CD14-positive monocyte (primary cell): ENCODE measurements around the gene JAML. TPM values are rescaled to one million over a fixed set of nuclear protein-coding genes. Genes with fewer than 3 reads are reported as not detected.

ENCODE experiments used
- DNase-seq, 3 donors: peaks; one replicate each; pipeline ENCODE4 v3.0.0-alpha.2; 2011 to 2022
- H2AFZ ChIP-seq: 2 replicates; pipeline ENCODE4 v1.6.0; 2012; ENCODE audit warnings: mild to moderate bottlenecking, low read depth, low read length, inconsistent platforms; ENCODE audit not compliant: insufficient read depth, poor library complexity, severe bottlenecking
- H3K27ac ChIP-seq, 2 donors: 1 replicate in 1 of 2; 2 replicates in 1 of 2; pipeline ENCODE4 v1.5.1; 2012 to 2013; ENCODE audit warnings: low read length in 2 of 2, control low read depth in 1 of 2, inconsistent platforms in 1 of 2, low read depth in 1 of 2, mild to moderate bottlenecking in 1 of 2
- H3K27me3 ChIP-seq, 2 donors: one replicate each; pipeline versions ENCODE4 v1.6.0 to v1.6.1; 2011 to 2013; ENCODE audit warnings: low read length in 2 of 2; ENCODE audit not compliant: control insufficient read depth in 2 of 2, insufficient read depth in 2 of 2
- H3K36me3 ChIP-seq, 2 donors: replicated peaks in 1 of 2; 1 replicate in 1 of 2; 2 replicates in 1 of 2; pipeline versions ENCODE4 v1.5.1 to v1.6.1; 2012 to 2013; ENCODE audit warnings: low read length in 2 of 2, control low read depth in 1 of 2, inconsistent platforms in 1 of 2, mild to moderate bottlenecking in 1 of 2; ENCODE audit not compliant: insufficient read depth in 2 of 2, control insufficient read depth in 1 of 2
- H3K4me1 ChIP-seq, 2 donors: 1 replicate in 1 of 2; 2 replicates in 1 of 2; pipeline versions ENCODE4 v1.5.1 to v1.6.1; 2012 to 2013; ENCODE audit warnings: low read length in 2 of 2, control low read depth in 1 of 2, inconsistent platforms in 1 of 2, mild to moderate bottlenecking in 1 of 2, moderate library complexity in 1 of 2; ENCODE audit not compliant: insufficient read depth in 2 of 2, control insufficient read depth in 1 of 2
- H3K4me2 ChIP-seq: replicated peaks from 2 replicates; pipeline ENCODE3; 2012; ENCODE audit warnings: low read length, moderate library complexity, mild to moderate bottlenecking; ENCODE audit not compliant: poor library complexity, severe bottlenecking; ENCODE audit errors: extremely low read depth
- H3K4me3 ChIP-seq, 3 experiments: fragments of 200-600 bp in 1 of 3; sonication (generic) in 1 of 3; replicated peaks in 1 of 3; 1 replicate in 2 of 3; 2 replicates in 1 of 3; pipeline ENCODE4 v1.5.1; 2011 to 2013; ENCODE audit warnings: low read length in 3 of 3, mild to moderate bottlenecking in 3 of 3, control low read depth in 2 of 3, low read depth in 2 of 3, inconsistent platforms in 1 of 3, moderate library complexity in 1 of 3
- H3K79me2 ChIP-seq: 2 replicates; pipeline ENCODE4 v1.6.0; 2012; ENCODE audit warnings: mild to moderate bottlenecking, control low read depth, inconsistent platforms, low read length, moderate library complexity; ENCODE audit not compliant: insufficient read depth
- H3K9ac ChIP-seq: 2 replicates; pipeline ENCODE4 v1.6.0; 2017; ENCODE audit warnings: low read length, mild to moderate bottlenecking; ENCODE audit not compliant: insufficient read depth, poor library complexity, severe bottlenecking
- H3K9me3 ChIP-seq, 2 donors: replicated peaks in 1 of 2; 1 replicate in 1 of 2; 2 replicates in 1 of 2; pipeline versions ENCODE4 v1.5.1 to v1.6.1; 2012 to 2013; ENCODE audit warnings: low read length in 2 of 2, control low read depth in 1 of 2; ENCODE audit not compliant: control insufficient read depth in 1 of 2, insufficient read depth in 1 of 2
- H4K20me1 ChIP-seq: 2 replicates; pipeline ENCODE4 v1.6.0; 2012; ENCODE audit warnings: mild to moderate bottlenecking, low read length, control low read depth, moderate library complexity; ENCODE audit not compliant: insufficient read depth
- H3K27ac Mint-ChIP-seq, 7 donors: one replicate each; pipeline ENCODE4 v1.8.0; 2020; ENCODE audit warnings: mild to moderate bottlenecking in 7 of 7, mixed read lengths in 7 of 7, moderate library complexity in 6 of 7, inconsistent platforms in 2 of 7
- H3K27me3 Mint-ChIP-seq, 3 donors: one replicate each; pipeline ENCODE4 v1.8.0; 2021 to 2022; ENCODE audit warnings: low read depth in 3 of 3, mild to moderate bottlenecking in 3 of 3, mixed read lengths in 3 of 3, moderate library complexity in 3 of 3, inconsistent platforms in 1 of 3
- H3K36me3 Mint-ChIP-seq, 2 donors: one replicate each; pipeline ENCODE4 v1.8.0; 2020; ENCODE audit warnings: mixed read lengths in 2 of 2, inconsistent platforms in 1 of 2, mild to moderate bottlenecking in 1 of 2
- H3K4me1 Mint-ChIP-seq: one replicate; pipeline ENCODE4 v1.8.0; 2020; ENCODE audit warnings: mild to moderate bottlenecking, mixed read lengths
- H3K4me3 Mint-ChIP-seq, 2 donors: one replicate each; pipeline ENCODE4 v1.8.0; 2020; ENCODE audit warnings: mild to moderate bottlenecking in 2 of 2, mixed read lengths in 2 of 2, moderate library complexity in 1 of 2
- H3K9me3 Mint-ChIP-seq, 7 donors: one replicate each; pipeline ENCODE4 v1.8.0; 2020 to 2022; ENCODE audit warnings: mixed read lengths in 7 of 7, mild to moderate bottlenecking in 6 of 7, moderate library complexity in 6 of 7, inconsistent platforms in 2 of 7
- CTCF ChIP-seq: fragments of 200-600 bp; IDR thresholded peaks from one replicate; pipeline ENCODE4 v1.8.0; 2022; ENCODE audit warnings: antibody characterized with exemption, mild to moderate bottlenecking
- WGBS: methylation state at CpG from one replicate; pipeline ENCODE4 v1.1.5; 2013; ENCODE audit warnings: missing lambda C conversion rate; ENCODE audit not compliant: insufficient coverage; 5-methylcytosine and 5-hydroxymethylcytosine counted together
- intact Hi-C, 2 donors: fragments of 100-400 bp; cut with micrococcal nuclease; formaldehyde crosslinking; loops; one replicate each; pipeline versions ENCODE4 v1.15.0 to v1.15.1; 2023
- polyA plus RNA-seq, 3 donors: library from polyadenylated mRNA; depleted of rRNA in 1 of 3; unstranded in 2 of 3; stranded (reverse) in 1 of 3; fragments of 300-500 nt in 2 of 3; fragments of >200 nt in 1 of 3; fragmentation: Illumina TruSeq in 2 of 3; gene quantifications; 1 replicate in 2 of 3; 2 replicates in 1 of 3; pipeline ENCODE4 v1.2.3, GENCODE V29; 2012 to 2021

JAML gene
- polyA plus RNA-seq, 3 donors, result 316 to 968 (median 748) TPM

- H3K27me3 Mint-ChIP-seq, result no peaks in the 10 kb centered on the region
- peaks cover 73 to 79% of the 10 kb centered on the region in 2 donors for H3K4me1 ChIP-seq
- H2AFZ ChIP-seq, result no peak overlapping the region
- no peak for TF ChIP-seq CTCF
- DNase-seq, result peak; percentile 79 to 91 (median 86)
- no peaks in the 10 kb centered on the region for H3K27me3 ChIP-seq
- intact Hi-C loops, result loop anchor here in 1 of 2 donors (2.0 kb wide), 1 partner anchor 13 kb away; no protein-coding TSS in a partner anchor
- peaks cover 12 to 17% of the 10 kb centered on the region in 2 donors for H3K36me3 Mint-ChIP-seq
- peak overlapping the region in 1 of 3 experiments; percentile 23 for H3K4me3 ChIP-seq
- H3K27ac ChIP-seq, result peak overlapping the region; percentile 90
- no peaks in the 10 kb centered on the region for H4K20me1 ChIP-seq
- peak overlapping the region in 1 of 2 donors; percentile 84 for H3K4me3 Mint-ChIP-seq
- H3K79me2 ChIP-seq, result peaks cover 34% of the 10 kb centered on the region
- no peaks in the 10 kb centered on the region for H3K9me3 Mint-ChIP-seq
- H3K27ac Mint-ChIP-seq, result no peak overlapping the region
- peak overlapping the region; percentile 59 for H3K4me2 ChIP-seq
- WGBS, result no CpG with 5 or more reads among the region's 8 CpGs
- H3K4me1 Mint-ChIP-seq, result peaks cover 69% of the 10 kb centered on the region
- peaks cover 9 to 14% of the 10 kb centered on the region in 2 donors for H3K36me3 ChIP-seq
- H3K9ac ChIP-seq, result peak overlapping the region; percentile 53
- H3K9me3 ChIP-seq, result no peaks in the 10 kb centered on the region
These were observed 3.3 kb upstream of the JAML start for GRCh38 chr11:118227865-118228785.

- Mint-ChIP-seq H3K9me3 (no peaks in the 10 kb centered on the region), H3K27ac (no peak overlapping the region), H3K4me3 (peak overlapping the region in 1 of 2 donors; percentile 71), H3K36me3 (peaks cover 18 to 25% of the 10 kb centered on the region in 2 donors), H3K4me1 (peaks cover 77% of the 10 kb centered on the region), H3K27me3 (no peaks in the 10 kb centered on the region)
- Histone ChIP-seq H3K36me3 (peaks cover 0 to 7% of the 10 kb centered on the region in 2 donors), H3K9me3 (no peaks in the 10 kb centered on the region), H3K27me3 (no peaks in the 10 kb centered on the region), H3K27ac (peak overlapping the region; percentile 75 to 90), H3K4me2 (peak overlapping the region; percentile 59), H3K9ac (peak overlapping the region; percentile 23), H3K4me3 (peak overlapping the region in 1 of 3 experiments; percentile 23), H3K4me1 (peaks cover 79 to 87% of the 10 kb centered on the region in 2 donors), H2AFZ (no peak overlapping the region), H3K79me2 (peaks cover 48% of the 10 kb centered on the region), H4K20me1 (no peaks in the 10 kb centered on the region)
- no peak for TF ChIP-seq CTCF
- intact Hi-C loops, result no loop called here
- 0% methylated on average over 2 of the region's 2 CpGs for WGBS
- DNase-seq, result peak in 2 of 3 donors; percentile 33 to 65
These were observed 2.0 kb upstream of the JAML start for GRCh38 chr11:118226781-118227180.
